SJCRH30 (cell line): Measurements from ENCODE around the gene DOK1. TPM values are rescaled to one million over a fixed set of nuclear protein-coding genes. Genes with fewer than 3 reads are reported as not detected.

Experiments
- DNase-seq, 2 experiments: peaks; one replicate each; pipeline ENCODE4 v3.0.0-alpha.2; 2015 to 2020
- H3K27ac ChIP-seq: fragments of 250-450 bp; sonication (Bioruptor Pico); 2 replicates; pipeline ENCODE4 v1.5.1; 2020; ENCODE audit warnings: mild to moderate bottlenecking, moderate library complexity
- H3K27me3 ChIP-seq: fragments of 250-450 bp; sonication (Bioruptor Pico); 2 replicates; pipeline ENCODE4 v1.5.1; 2020; ENCODE audit warnings: mild to moderate bottlenecking, moderate library complexity
- H3K36me3 ChIP-seq: fragments of 250-450 bp; sonication (Bioruptor Pico); 2 replicates; pipeline ENCODE4 v1.5.1; 2020; ENCODE audit warnings: mild to moderate bottlenecking, moderate library complexity
- H3K4me1 ChIP-seq: fragments of 250-450 bp; sonication (Bioruptor Pico); 2 replicates; pipeline ENCODE4 v1.5.1; 2020; ENCODE audit warnings: mild to moderate bottlenecking, moderate library complexity
- H3K4me3 ChIP-seq: fragments of 250-450 bp; sonication (Bioruptor Pico); 2 replicates; pipeline ENCODE4 v1.5.1; 2020; ENCODE audit warnings: mild to moderate bottlenecking, moderate library complexity
- H3K9me3 ChIP-seq: fragments of 250-450 bp; sonication (Bioruptor Pico); replicated peaks from 2 replicates; pipeline ENCODE4 v1.5.1; 2020; ENCODE audit warnings: mild to moderate bottlenecking, moderate library complexity
- total RNA-seq: library from RNA; depleted of rRNA; stranded (reverse); fragments of >200 nt; shearing (Covaris generic); gene quantifications from 2 replicates; pipeline ENCODE4 v1.2.3, GENCODE V29; 2014

The DOK1 gene
- total RNA-seq, 1 experiment from 2014 or later, result 4.4 TPM

- Histone ChIP-seq H3K4me1 (peaks cover 7% of the 10 kb centered on the region), H3K9me3 (no peaks in the 10 kb centered on the region), H3K36me3 (peaks cover 24% of the 10 kb centered on the region), H3K4me3 (no peak overlapping the region), H3K27ac (no peak overlapping the region), H3K27me3 (no peaks in the 10 kb centered on the region)
- no peak for DNase-seq
Measured at GRCh38 chr2:74532222-74532621, 22.3 kb upstream of the DOK1 start.

GRCh38 chr2:74533464-74533863 is 21.1 kb upstream of the DOK1 start:
- no peak overlapping the region for H3K27ac ChIP-seq
- no peak overlapping the region for H3K4me3 ChIP-seq
- H3K9me3 ChIP-seq, result no peaks in the 10 kb centered on the region
- peaks cover 13% of the 10 kb centered on the region for H3K36me3 ChIP-seq
- no peak for DNase-seq
- H3K4me1 ChIP-seq, result peaks cover 2% of the 10 kb centered on the region
- no peaks in the 10 kb centered on the region for H3K27me3 ChIP-seq

DNA sequence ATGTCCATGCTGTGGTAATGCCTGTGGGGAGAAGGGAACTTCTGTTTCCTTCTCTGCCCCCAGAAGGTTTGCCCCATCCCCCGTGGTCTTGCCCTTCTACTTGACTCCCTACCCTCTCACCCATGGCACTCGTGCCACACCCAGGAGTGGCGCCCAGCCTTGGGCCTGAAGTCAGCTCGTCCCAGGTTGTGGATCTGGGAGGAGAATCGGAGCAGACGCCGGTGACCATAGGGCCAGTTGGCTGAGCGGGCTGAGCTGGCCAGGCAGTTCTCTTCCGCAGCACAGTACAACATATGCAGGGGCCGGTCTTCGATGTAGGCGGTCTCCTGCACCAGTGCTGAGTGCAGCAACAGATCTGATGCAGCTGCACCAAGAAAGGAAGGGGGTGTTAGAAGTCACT is 20.1 kb upstream of the DOK1 start:
- Histone ChIP-seq H3K27ac (no peak overlapping the region), H3K4me1 (no peaks in the 10 kb centered on the region), H3K4me3 (no peak overlapping the region), H3K9me3 (no peaks in the 10 kb centered on the region), H3K36me3 (peaks cover 11% of the 10 kb centered on the region), H3K27me3 (no peaks in the 10 kb centered on the region; the same call in 1 of the 2 replicates)
- no peak for DNase-seq

DNA sequence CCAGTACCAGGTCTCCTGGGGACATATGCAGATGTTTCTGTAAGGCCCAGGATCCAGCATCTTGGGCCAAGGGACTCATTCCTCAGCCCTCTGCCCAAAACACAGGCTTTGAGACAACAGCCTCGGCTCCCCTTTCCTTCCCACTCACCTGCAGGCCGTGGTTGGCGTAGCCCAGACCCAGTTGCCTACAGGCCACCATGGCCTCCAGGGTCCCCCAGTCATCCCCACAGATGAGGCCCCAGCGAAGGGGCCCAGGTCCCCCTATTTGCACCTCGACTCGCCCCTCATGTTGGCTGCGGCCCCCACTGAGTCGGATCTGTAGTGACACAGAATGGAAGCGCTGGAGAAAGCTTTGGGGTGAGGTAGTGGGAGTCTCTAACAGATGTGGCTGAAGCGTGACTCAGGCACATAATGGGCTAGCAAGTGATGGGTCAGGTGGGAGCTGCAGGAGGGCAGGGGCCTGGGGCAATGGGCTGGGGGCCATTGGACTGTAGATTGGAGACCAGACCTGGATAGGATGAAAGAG is 19.0 kb upstream of the DOK1 start:
- H3K36me3 ChIP-seq, result peaks cover 11% of the 10 kb centered on the region
- H3K4me3 ChIP-seq, result no peak overlapping the region
- no peaks in the 10 kb centered on the region; the same call in 1 of the 2 replicates for H3K27me3 ChIP-seq
- DNase-seq, result no peak
- no peak overlapping the region for H3K27ac ChIP-seq
- no peaks in the 10 kb centered on the region for H3K4me1 ChIP-seq
- no peaks in the 10 kb centered on the region for H3K9me3 ChIP-seq

- Histone ChIP-seq H3K36me3 (peaks cover 10% of the 10 kb centered on the region), H3K27ac (no peak overlapping the region)
- DNase-seq, result no peak
Measured at GRCh38 chr2:74536166-74536950, 18.2 kb upstream of the DOK1 start.

GRCh38 chr2:74537140-74537539 is 17.4 kb upstream of the DOK1 start:
- Histone ChIP-seq H3K4me1 (no peaks in the 10 kb centered on the region), H3K27me3 (no peaks in the 10 kb centered on the region; the same call in 1 of the 2 replicates), H3K4me3 (no peak overlapping the region), H3K36me3 (peaks cover 6% of the 10 kb centered on the region), H3K9me3 (no peaks in the 10 kb centered on the region), H3K27ac (no peak overlapping the region)
- DNase-seq, result no peak

More at GRCh38 chr2:74536166-74536950, 18.2 kb upstream of the DOK1 start:
- H3K4me3 ChIP-seq, result no peak overlapping the region
- no peaks in the 10 kb centered on the region; the same call in 1 of the 2 replicates for H3K27me3 ChIP-seq
- no peaks in the 10 kb centered on the region for H3K9me3 ChIP-seq
- H3K4me1 ChIP-seq, result no peaks in the 10 kb centered on the region

DNA sequence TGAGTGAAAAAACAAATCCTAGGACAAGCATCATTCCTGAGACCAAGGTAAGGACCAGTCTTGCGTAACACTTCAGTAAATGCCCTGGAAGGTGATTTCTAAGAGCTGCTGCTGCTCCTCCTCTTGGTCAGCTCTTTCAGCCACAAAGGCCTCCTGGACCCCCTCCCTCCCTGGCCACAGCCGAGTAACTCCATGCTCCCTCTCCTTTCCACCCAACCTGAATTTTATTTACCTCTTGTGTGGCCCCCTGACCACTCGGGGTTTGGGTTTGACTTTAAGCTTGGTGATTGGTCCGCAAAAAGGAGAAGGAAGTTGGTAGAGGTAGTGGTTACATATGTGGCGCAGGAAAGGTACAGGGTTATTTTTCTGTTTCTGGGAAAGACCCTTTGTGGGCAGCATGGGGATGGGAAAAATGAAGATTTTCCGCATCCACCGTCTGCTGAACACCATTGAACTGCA is 15.6 kb upstream of the DOK1 start:
- Histone ChIP-seq H3K9me3 (no peaks in the 10 kb centered on the region), H3K4me3 (no peak overlapping the region), H3K36me3 (no peaks in the 10 kb centered on the region), H3K27ac (no peak overlapping the region), H3K27me3 (no peaks in the 10 kb centered on the region; the same call in 1 of the 2 replicates), H3K4me1 (no peaks in the 10 kb centered on the region)
- no peak for DNase-seq

GRCh38 chr2:74540291-74540690 is 14.2 kb upstream of the DOK1 start:
- Histone ChIP-seq H3K9me3 (no peaks in the 10 kb centered on the region), H3K4me3 (no peak overlapping the region), H3K27ac (no peak overlapping the region), H3K27me3 (no peaks in the 10 kb centered on the region; the same call in 1 of the 2 replicates), H3K4me1 (no peaks in the 10 kb centered on the region), H3K36me3 (no peaks in the 10 kb centered on the region)
- no peak for DNase-seq

DNA sequence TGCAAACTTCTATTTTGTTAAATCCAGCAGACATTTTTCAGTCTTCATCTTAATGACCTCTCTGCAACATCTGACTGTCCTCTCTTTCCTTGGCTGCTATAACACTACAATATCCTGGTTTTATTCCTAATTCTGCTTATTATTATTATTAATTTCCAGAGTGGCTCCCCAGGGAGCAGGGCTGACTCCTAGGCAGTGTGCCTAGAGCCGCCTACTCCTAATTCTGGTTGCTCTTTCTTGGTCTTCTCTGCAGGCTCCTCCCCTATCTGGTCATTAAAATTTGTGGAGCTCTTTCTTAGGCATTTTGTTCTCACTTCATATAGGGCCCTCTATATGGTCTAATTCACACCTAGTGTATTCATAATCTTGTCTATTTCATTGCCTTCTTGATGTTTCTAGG is 11.5 kb upstream of the DOK1 start:
- H3K4me1 ChIP-seq, result peaks cover 3% of the 10 kb centered on the region; the same call in 1 of the 2 replicates
- no peak for DNase-seq
- no peaks in the 10 kb centered on the region; the same call in 1 of the 2 replicates for H3K27me3 ChIP-seq
- no peaks in the 10 kb centered on the region for H3K36me3 ChIP-seq
- no peak overlapping the region for H3K27ac ChIP-seq
- H3K4me3 ChIP-seq, result no peak overlapping the region
- H3K9me3 ChIP-seq, result no peaks in the 10 kb centered on the region

DNA sequence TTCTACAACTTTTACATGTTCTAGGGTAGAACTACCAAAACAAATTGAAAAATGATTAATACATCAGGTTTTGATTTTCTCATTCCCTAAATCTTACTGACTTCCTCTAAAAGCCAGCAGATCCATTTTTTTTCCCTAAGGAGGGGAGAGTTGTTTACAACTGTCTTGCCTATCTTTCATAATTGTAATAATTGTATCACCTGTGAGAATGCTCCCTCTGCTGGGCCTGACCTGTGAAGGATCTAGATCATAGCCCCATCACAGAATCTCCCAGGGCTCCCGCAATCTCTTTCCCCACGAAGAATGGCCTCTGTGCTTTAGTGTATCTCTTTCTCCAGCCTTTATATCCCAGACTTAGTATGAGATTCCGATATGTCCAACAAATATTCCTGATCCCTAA is 9.9 kb upstream of the DOK1 start:
- H3K36me3 ChIP-seq, result no peaks in the 10 kb centered on the region
- DNase-seq, result no peak
- peaks cover 8% of the 10 kb centered on the region; the same call in 1 of the 2 replicates for H3K4me1 ChIP-seq

GRCh38 chr2:74546004-74546403 is 8.5 kb upstream of the DOK1 start:
- no peaks in the 10 kb centered on the region for H3K27me3 ChIP-seq
- no peaks in the 10 kb centered on the region for H3K9me3 ChIP-seq
- H3K36me3 ChIP-seq, result no peaks in the 10 kb centered on the region
- H3K27ac ChIP-seq, result no peak overlapping the region
- no peak for DNase-seq
- peaks cover 8% of the 10 kb centered on the region; the same call in 1 of the 2 replicates for H3K4me1 ChIP-seq
- no peak overlapping the region for H3K4me3 ChIP-seq

More for the DNA sequence above, 9.9 kb upstream of the DOK1 start:
- Histone ChIP-seq H3K27ac (no peak overlapping the region), H3K27me3 (no peaks in the 10 kb centered on the region), H3K4me3 (no peak overlapping the region), H3K9me3 (no peaks in the 10 kb centered on the region)

GRCh38 chr2:74548285-74548899 is 6.1 kb upstream of the DOK1 start:
- no peak overlapping the region; the same call in 1 of the 2 replicates for H3K27ac ChIP-seq
- peak; percentile 42 to 71 for DNase-seq
- no peaks in the 10 kb centered on the region for H3K9me3 ChIP-seq
- H3K27me3 ChIP-seq, result no peaks in the 10 kb centered on the region
- H3K36me3 ChIP-seq, result no peaks in the 10 kb centered on the region
- H3K4me3 ChIP-seq, result peak overlapping the region; percentile 55
- peaks cover 18% of the 10 kb centered on the region for H3K4me1 ChIP-seq

DNA sequence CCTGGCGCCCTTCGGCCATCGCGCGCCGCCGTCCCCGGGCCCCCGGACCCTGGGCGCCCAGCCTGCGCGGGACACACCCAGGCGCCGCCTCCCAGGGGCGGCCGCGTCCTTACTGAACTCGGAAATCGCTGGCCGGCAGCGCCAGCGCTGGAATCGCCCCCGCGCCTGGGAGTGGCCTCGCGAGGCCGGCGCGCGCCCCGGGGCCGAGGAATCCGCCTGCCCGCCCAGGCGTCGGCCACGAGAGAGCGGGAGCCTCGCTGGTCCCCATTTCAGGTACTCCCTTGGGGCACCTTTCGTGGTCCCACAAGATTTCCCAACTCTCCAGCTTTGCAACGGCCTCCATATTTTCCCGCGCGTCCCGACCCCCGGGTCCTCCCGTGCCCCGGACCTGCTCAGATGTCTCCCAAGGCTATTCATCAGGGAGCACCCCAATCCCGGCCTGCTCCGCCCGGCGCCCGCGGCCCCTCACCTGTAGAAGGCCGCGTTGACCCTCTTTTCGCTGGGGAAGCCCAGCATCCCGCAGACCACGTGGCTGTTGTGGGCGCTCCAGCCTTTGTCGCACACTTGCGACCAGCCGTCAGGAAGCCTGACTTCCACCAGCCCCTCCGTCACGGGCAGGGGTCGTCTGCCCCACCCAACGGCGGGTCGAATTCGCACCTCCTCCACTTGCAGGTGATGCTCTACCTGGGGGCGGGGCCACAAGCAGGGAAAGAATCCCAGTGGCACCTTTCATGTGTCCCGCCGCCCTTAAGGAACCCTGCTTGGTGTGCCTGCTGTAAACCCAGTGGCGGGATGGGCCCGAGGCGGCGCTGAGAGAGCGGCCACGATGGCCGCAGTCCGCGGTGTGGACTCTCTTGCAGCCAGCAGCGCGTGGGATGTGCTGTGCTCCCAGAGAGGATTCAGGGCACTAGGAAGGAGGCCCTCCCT is 5.4 kb upstream of the DOK1 start:
- H3K4me1 ChIP-seq, result peaks cover 18% of the 10 kb centered on the region
- H3K36me3 ChIP-seq, result no peaks in the 10 kb centered on the region
- peak; percentile 62 to 78 for DNase-seq
- no peaks in the 10 kb centered on the region for H3K27me3 ChIP-seq
- H3K27ac ChIP-seq, result peak overlapping the region; percentile 2; the same call in 1 of the 2 replicates
- peak overlapping the region; percentile 55 for H3K4me3 ChIP-seq
- no peaks in the 10 kb centered on the region for H3K9me3 ChIP-seq

- H3K9me3 ChIP-seq, result no peaks in the 10 kb centered on the region
- H3K4me3 ChIP-seq, result no peak overlapping the region
- no peak for DNase-seq
- H3K27me3 ChIP-seq, result no peaks in the 10 kb centered on the region
- peaks cover 18% of the 10 kb centered on the region for H3K4me1 ChIP-seq
- no peak overlapping the region for H3K27ac ChIP-seq
- no peaks in the 10 kb centered on the region for H3K36me3 ChIP-seq
Measured at GRCh38 chr2:74550231-74550630, 4.3 kb upstream of the DOK1 start.
